DMS153 (cell line): ENCODE results near the gene TYW1.
"Not testable (repeated sequence)": the region's sequence is repeated elsewhere in the genome, so short reads cannot be mapped to it uniquely, and the experiment has no call there.

ENCODE experiments used
- DNase-seq: peaks from one replicate; lab custom pipeline; 2025; lab: John Stamatoyannopoulos, UW

The TYW1 gene

DNA sequence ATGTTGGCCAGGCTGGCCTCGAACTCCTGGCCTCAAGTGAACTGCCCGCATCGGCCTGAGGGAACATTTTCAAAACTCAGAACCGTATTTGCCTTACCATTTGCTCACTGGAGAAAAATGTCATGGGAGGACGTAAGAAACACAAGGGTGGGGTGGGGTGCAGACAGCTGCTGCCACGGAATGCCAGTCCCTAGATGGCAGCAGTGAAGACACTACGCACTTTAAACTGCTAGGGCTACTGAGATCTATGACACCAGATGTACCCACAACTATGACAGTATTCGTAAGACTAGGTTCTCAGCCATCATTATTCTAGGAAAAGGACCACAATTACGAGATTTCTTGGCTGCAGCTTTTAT lies 2.0 kb upstream of the TYW1 start:
- peak; percentile 12 for DNase-seq

- DNase-seq, result peak; percentile 97
Observed at GRCh38 chr7:66995050-66995776, 1.4 kb upstream of the TYW1 start, which contains the start of gene SBDS. TSS of gene SBDS (minus strand) at chr7:66995586. CDS start at chr7:66995417, 169 bp downstream.

- DNase-seq, result peak; percentile 3
Observed at GRCh38 chr7:67000601-67001258, 4.1 kb downstream of the TYW1 start.

DNA sequence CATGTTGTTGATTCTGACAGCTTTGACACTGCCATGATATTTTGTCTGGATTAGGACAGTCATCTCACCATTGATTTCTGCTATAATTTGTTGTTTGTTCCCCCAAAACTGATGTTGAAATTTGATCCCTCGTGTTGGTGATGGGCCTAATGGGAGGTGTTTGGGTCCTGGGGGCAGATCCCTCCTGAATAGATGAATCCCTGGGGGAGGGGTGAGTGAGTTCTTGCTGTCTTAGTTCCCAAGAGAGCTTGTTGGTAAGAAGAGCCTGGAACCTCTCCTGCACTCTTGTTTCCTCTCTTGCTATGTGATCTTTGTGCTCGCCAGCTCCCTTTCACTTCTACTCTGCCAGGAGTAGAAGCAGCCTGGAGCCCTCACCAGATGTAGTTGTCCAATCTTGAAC lies 7.5 kb downstream of the TYW1 start:
- DNase-seq, result not testable (repeated sequence)

DNA sequence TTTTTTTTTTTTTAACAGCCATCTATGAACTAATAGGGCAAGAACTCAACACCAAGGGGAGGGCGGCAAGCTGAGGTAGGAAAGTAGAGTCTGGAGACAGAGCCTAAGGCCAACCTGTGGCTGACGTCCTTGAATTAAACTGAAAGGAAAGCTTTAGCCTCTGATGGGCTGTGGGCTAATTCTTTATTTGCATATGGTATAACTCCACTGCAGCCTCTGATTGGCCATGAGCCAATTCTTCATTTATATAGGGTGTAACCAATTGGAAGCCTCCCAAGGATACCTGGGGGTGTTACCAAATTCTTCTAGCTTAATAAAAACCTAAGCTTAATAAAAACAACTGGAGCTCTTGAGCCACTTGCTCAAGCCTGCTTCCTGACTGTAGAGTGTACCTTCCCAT lies 10.3 kb downstream of the TYW1 start:
- no peak for DNase-seq

GRCh38 chr7:67008260-67008659 lies 11.6 kb downstream of the TYW1 start:
- no peak for DNase-seq

DNA sequence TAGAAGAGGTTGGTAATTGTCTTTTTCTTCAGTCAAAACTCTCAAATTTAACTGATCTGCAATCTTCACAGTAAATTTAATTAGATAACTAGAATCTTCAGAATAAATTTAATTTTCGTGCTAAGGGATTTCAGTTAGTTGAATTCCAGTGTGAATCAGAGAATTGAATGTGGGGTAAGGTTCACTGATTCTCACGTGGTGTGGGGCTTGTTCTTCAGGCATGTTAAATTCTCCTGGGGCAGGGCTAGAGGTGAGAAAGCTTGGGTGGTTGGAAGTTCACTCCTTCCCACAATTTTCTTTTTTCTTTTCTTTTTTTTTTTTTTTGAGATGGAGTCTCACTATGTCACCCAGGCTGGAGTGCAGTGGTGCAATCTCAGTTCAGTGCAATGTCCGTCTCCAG lies 13.0 kb downstream of the TYW1 start:
- not testable (repeated sequence) for DNase-seq

DNA sequence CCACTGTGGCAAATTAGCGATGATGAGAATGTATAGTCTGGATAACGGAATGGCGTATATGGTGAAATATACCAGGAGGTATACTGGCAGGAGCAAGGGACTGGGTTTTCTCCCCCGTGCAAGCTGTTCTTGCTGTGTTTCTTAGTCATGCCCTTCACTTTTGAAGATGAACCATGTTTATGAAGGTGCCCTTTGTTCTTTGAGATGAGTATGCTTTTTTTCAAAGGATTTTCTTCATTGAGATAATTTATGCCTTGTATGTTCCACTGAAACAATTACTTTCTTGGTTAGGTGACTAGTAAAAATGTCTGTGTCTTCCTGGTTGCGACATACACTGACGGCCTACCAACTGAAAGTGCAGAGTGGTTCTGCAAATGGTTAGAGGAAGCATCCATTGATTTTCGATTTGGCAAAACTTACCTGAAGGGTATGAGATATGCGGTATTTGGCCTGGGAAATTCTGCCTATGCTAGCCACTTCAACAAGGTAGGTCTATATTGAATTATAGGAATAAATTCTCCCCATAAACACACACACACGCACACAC lies 17.5 kb downstream of the TYW1 start:
- DNase-seq, result not testable (repeated sequence)

GRCh38 chr7:67017971-67018370 lies 21.3 kb downstream of the TYW1 start:
- DNase-seq, result not testable (repeated sequence)

DNA sequence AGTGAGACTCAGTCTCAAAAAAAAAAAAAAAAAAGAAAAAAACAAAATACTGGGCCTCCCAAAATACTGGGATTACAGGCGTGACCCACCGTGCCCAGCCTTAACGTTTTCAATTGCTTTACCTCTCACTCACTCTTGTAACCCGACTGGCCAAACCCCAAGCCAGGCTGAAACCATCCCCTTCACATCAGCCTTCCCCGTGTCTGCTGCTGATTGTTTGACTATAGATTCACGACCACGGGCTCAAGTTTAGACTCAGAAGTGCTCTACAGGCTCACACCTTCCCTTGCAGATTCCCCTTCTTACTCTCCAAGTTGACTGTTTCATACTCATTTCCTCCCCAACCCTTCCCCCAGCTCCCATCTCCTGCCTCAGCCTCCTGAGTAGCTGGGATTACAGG lies 22.3 kb downstream of the TYW1 start:
- no peak for DNase-seq

GRCh38 chr7:67019562-67020390 lies 23.1 kb downstream of the TYW1 start:
- peak; percentile 76 for DNase-seq

GRCh38 chr7:67021260-67021659 lies 24.6 kb downstream of the TYW1 start:
- no peak for DNase-seq

DNA sequence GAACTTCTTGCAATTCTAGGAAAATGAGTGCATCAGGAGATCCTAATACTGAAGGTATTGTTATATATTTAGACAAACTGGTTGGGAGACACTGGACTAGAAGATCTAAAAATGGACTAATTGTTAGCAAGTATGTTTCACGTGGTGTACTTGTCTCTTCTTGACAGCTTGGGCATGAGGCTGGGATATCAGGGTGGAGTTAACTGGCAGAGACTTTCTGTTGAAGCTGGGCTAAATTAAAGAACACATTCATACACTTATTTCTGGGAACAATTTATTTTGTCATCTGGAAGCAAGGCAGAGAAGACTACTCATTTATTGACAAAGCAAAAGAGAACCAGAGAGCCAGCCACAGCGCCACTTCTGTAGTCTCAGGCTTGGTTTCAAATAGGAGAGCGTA lies 25.9 kb downstream of the TYW1 start:
- DNase-seq, result no peak

DNA sequence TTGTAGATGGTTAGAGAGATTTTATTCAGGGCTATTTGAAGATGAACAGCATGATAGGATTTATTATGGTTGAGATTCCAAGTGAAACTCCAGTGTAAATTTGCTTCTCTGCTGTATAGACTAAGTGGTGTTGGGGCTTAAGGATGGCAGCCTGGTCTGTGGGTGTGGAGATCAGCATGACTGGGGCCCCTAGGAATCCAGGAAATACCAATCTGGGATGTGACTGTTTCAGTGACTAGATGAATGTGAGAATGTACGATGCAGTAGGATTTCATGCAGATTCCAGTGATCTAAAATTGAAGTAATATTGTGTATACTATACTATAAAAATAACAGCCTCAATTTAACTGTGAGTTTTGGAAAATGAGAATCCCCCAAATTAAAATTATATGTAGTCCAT lies 28.8 kb downstream of the TYW1 start:
- not testable (repeated sequence) for DNase-seq

GRCh38 chr7:67031685-67032084 lies 35.1 kb downstream of the TYW1 start:
- DNase-seq, result not testable (repeated sequence)

DNA sequence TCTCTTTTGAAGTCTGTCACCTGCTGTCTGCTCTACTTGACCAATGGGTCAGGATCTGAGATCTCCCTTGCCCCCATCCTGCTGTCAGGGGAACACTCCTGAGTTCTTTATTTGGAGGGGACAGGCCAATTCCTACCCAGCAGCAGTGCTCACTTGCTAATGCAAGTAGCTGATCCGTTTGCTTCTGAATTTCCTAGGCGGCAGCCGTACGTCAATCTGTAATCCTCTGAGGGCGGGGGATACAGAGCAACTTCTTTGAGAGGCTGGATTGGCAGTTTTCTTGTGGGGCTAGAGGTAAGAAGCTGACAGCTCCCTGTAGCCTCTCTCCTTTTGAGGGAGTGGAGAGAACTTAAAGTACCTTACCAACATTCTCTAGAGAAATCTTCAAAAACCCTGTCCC lies 36.6 kb downstream of the TYW1 start:
- DNase-seq, result no peak

- peak; percentile 33 for DNase-seq
Observed at GRCh38 chr7:67036432-67037395, 40.1 kb downstream of the TYW1 start.

GRCh38 chr7:67040832-67041231 lies 44.2 kb downstream of the TYW1 start:
- DNase-seq, result not testable (repeated sequence)

- DNase-seq, result peak; percentile 51
Observed at GRCh38 chr7:67042781-67043558, 46.3 kb downstream of the TYW1 start.

DNA sequence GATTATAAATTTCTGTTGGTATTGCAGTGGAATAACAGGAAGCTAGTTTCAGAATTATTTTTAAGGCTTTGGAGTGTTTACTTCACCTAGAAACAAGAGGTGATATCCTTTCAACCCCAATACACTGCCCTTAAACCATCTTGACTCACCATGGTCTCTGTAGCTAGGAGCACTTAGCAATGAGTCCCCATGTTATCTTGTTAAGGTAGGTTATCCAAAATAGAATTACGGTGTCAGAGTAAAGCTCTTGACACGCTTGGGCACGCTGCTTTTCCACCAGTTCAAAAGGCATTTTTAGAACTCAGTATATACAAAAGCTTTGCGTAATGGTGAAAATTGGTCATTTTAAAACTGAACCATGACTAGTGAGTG lies 46.9 kb downstream of the TYW1 start:
- peak; percentile 33 for DNase-seq
